ENCODE measurements around the gene POLE4. TPM values are rescaled to one million over a fixed set of nuclear protein-coding genes. Genes with fewer than 3 reads are reported as not detected.

Gene POLE4
- total and polyA plus RNA-seq, 4 donors, result 6.5 to 115 (median 23.9) TPM

DNA sequence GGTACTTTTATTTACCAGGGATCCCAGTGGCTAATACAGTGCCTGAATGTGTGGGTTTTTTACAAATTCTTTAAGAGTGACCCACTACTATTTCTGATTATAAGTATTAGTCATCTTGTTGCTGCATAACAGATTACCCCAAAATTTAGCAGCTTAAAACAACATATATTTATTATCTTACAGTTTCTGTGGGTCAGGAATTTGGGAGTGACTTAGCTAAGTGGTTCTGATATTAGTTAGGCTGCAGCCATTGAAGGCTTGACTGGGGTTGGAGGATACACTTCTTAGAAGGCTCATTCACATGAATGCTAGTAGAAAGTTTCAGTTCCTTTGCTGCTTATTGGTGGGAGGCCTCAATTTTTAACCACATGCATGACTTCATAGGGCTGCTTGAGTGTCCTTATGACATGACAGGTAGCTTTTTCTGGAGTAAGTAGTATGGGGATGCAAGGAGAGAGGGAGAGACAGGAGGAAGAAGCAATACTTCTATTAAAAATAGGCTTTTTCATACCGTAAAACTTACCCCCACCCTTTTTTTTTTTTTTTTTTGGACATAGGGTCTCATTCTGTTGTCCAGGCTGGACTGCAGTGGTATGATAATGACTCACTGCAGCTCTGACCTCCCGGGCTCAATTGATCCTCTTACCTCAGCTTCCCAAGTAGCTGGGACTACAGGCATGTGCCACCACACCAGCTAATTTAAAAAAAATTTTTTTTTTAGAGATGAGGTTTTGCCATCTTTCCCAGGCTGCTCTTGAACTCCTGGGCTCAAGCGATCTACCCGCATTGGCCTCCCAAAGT is 13.3 kb upstream of the POLE4 start:
- Histone ChIP-seq H3K27ac (ENCODE audit: low read depth in 1 of 2, low read length in 2 of 2) (no peak overlapping the region), H3K9ac (ENCODE audit: low read depth in 1 of 2, low read length in 2 of 2) (no peak overlapping the region), H3K27me3 (ENCODE audit: control insufficient read depth in 4 of 4, insufficient read depth in 4 of 4, low read length in 3 of 4) (no peaks in the 10 kb centered on the region), H3K4me1 (ENCODE audit: control insufficient read depth in 4 of 4, insufficient read depth in 4 of 4, low read length in 3 of 4) (no peaks in the 10 kb centered on the region), H3K4me3 (ENCODE audit: low read depth in 1 of 3, low read length in 3 of 3) (no peak overlapping the region), H3K9me3 (ENCODE audit: control insufficient read depth in 4 of 4, low read length in 3 of 4) (no peaks in the 10 kb centered on the region), H3K36me3 (ENCODE audit: control insufficient read depth in 4 of 4, insufficient read depth in 3 of 4, low read depth in 1 of 4, low read length in 3 of 4) (peaks cover 0 to 2% (median under 1%) of the 10 kb centered on the region in 4 donors)
- TF ChIP-seq, protein P1, sequence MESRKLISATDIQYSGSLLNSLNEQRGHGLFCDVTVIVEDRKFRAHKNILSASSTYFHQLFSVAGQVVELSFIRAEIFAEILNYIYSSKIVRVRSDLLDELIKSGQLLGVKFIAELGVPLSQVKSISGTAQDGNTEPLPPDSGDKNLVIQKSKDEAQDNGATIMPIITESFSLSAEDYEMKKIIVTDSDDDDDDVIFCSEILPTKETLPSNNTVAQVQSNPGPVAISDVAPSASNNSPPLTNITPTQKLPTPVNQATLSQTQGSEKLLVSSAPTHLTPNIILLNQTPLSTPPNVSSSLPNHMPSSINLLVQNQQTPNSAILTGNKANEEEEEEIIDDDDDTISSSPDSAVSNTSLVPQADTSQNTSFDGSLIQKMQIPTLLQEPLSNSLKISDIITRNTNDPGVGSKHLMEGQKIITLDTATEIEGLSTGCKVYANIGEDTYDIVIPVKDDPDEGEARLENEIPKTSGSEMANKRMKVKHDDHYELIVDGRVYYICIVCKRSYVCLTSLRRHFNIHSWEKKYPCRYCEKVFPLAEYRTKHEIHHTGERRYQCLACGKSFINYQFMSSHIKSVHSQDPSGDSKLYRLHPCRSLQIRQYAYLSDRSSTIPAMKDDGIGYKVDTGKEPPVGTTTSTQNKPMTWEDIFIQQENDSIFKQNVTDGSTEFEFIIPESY (IDR thresholded peaks at IDR 0.05), result no peak
- no peak for TF ChIP-seq FOXA1 (IDR thresholded peaks at IDR 0.05)
- TF ChIP-seq HNF4A (conservative IDR thresholded peaks at IDR 0.05), result no peak
- TF ChIP-seq, protein P2, sequence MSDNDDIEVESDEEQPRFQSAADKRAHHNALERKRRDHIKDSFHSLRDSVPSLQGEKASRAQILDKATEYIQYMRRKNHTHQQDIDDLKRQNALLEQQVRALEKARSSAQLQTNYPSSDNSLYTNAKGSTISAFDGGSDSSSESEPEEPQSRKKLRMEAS (IDR thresholded peaks at IDR 0.05), result no peak
- TF ChIP-seq JUND (IDR thresholded peaks at IDR 0.05), result no peak
- WGBS, result 91% methylated on average over 4 of the region's 4 CpGs
- no peak for DNase-seq (ENCODE audit: low spot score)

DNA sequence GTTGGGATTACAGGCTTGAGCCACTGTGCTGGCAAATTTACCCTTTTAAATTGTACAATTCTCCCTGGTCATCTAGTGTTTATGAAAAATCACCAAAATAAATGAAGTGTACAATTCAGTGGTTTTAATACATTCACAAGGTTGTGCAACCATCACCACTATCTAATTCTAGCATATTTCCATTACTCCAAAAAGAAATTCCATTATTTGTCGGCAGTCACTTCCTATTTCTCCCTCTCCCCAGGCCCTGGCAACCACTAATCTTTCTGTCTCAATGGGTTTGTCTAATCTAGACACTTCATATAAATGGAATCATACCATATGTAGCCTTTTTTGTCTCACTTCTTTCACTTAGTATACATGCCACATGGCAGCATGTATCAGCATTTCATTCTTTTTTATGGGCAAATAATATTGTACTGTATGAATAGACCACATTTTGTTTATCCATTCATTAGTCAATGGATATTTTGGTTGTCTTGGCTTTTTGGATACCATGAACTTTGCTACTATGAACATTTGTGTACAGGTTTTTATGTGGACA is 12.6 kb upstream of the POLE4 start:
- H3K4me3 ChIP-seq (ENCODE audit: low read depth in 1 of 3, low read length in 3 of 3), result no peak overlapping the region
- no peaks in the 10 kb centered on the region for H3K4me1 ChIP-seq (ENCODE audit: control insufficient read depth in 4 of 4, insufficient read depth in 4 of 4, low read length in 3 of 4)
- no peaks in the 10 kb centered on the region for H3K27me3 ChIP-seq (ENCODE audit: control insufficient read depth in 4 of 4, insufficient read depth in 4 of 4, low read length in 3 of 4)
- whole genome bisulfite sequencing, result 77% methylated on average over 1 of the region's 1 CpG
- no peak for TF ChIP-seq EGR1 (IDR thresholded peaks at IDR 0.05; ENCODE audit: low read depth in 2 of 2)
- TF ChIP-seq, protein P2 (IDR thresholded peaks at IDR 0.05), result no peak
- TF ChIP-seq HNF4A (conservative IDR thresholded peaks at IDR 0.05), result no peak
- no peak for TF ChIP-seq JUND (IDR thresholded peaks at IDR 0.05)
- TF ChIP-seq SP1 (IDR thresholded peaks at IDR 0.05), result no peak
- TF ChIP-seq, protein P1 (IDR thresholded peaks at IDR 0.05), result no peak
- TF ChIP-seq, protein P3, sequence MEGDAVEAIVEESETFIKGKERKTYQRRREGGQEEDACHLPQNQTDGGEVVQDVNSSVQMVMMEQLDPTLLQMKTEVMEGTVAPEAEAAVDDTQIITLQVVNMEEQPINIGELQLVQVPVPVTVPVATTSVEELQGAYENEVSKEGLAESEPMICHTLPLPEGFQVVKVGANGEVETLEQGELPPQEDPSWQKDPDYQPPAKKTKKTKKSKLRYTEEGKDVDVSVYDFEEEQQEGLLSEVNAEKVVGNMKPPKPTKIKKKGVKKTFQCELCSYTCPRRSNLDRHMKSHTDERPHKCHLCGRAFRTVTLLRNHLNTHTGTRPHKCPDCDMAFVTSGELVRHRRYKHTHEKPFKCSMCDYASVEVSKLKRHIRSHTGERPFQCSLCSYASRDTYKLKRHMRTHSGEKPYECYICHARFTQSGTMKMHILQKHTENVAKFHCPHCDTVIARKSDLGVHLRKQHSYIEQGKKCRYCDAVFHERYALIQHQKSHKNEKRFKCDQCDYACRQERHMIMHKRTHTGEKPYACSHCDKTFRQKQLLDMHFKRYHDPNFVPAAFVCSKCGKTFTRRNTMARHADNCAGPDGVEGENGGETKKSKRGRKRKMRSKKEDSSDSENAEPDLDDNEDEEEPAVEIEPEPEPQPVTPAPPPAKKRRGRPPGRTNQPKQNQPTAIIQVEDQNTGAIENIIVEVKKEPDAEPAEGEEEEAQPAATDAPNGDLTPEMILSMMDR (IDR thresholded peaks at IDR 0.05; ENCODE audit: low read depth, low read length, missing input control), result no peak
- TF ChIP-seq RXRA (IDR thresholded peaks at IDR 0.05), result no peak
- no peak for TF ChIP-seq FOXA2 (IDR thresholded peaks at IDR 0.05)
- no peak for TF ChIP-seq YY1 (IDR thresholded peaks at IDR 0.05)
- TF ChIP-seq, protein P4, sequence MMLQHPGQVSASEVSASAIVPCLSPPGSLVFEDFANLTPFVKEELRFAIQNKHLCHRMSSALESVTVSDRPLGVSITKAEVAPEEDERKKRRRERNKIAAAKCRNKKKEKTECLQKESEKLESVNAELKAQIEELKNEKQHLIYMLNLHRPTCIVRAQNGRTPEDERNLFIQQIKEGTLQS (IDR thresholded peaks at IDR 0.05), result no peak
- H3K27ac ChIP-seq (ENCODE audit: low read depth in 1 of 2, low read length in 2 of 2), result no peak overlapping the region
- no peaks in the 10 kb centered on the region for H3K9me3 ChIP-seq (ENCODE audit: control insufficient read depth in 4 of 4, low read length in 3 of 4)
- H3K9ac ChIP-seq (ENCODE audit: low read depth in 1 of 2, low read length in 2 of 2), result no peak overlapping the region
- DNase-seq (ENCODE audit: low spot score), result no peak
- peaks cover 0 to 2% (median under 1%) of the 10 kb centered on the region in 4 donors for H3K36me3 ChIP-seq (ENCODE audit: control insufficient read depth in 4 of 4, insufficient read depth in 3 of 4, low read depth in 1 of 4, low read length in 3 of 4)

All from liver (tissue), 9 donors.